Gastrocnemius medialis (tissue), 4 donors: ENCODE data around the gene ASIC2. TPM values are rescaled to one million over a fixed set of nuclear protein-coding genes. Genes with fewer than 3 reads are reported as not detected.

ENCODE experiments used
- ATAC-seq, 2 donors: fragments of 150-250 bp; one replicate each; pipeline ENCODE4 v1.9.1; 2016
- DNase-seq, 2 donors: peaks; one replicate each; pipeline ENCODE4 v3.0.0-alpha.2; 2019
- H3K27ac ChIP-seq, 4 donors: fragments of 200-600 bp; sonication (generic); 1 replicate in 1 of 4; 2 replicates in 3 of 4; pipeline ENCODE4 v1.5.1; 2016 to 2018; ENCODE audit warnings: mild to moderate bottlenecking in 2 of 4, moderate library complexity in 1 of 4
- H3K27me3 ChIP-seq, 3 donors: fragments of 200-600 bp; sonication (generic) in 2 of 3; 1 replicate in 1 of 3; 2 replicates in 2 of 3; pipeline versions ENCODE4 v1.5.1 to v1.6.0; 2016 to 2019; ENCODE audit warnings: mild to moderate bottlenecking in 1 of 3, moderate library complexity in 1 of 3
- H3K36me3 ChIP-seq, 2 donors: fragments of 200-600 bp; sonication (generic) in 1 of 2; one replicate each; pipeline ENCODE4 v1.5.1; 2017 to 2018
- H3K4me1 ChIP-seq, 2 donors: fragments of 200-600 bp; sonication (generic) in 1 of 2; one replicate each; pipeline ENCODE4 v1.5.1; 2016 to 2017; ENCODE audit warnings: mild to moderate bottlenecking in 2 of 2
- H3K4me3 ChIP-seq, 4 donors: fragments of 200-600 bp; sonication (generic) in 3 of 4; 1 replicate in 1 of 4; 2 replicates in 3 of 4; pipeline ENCODE4 v1.5.1; 2016 to 2019; ENCODE audit warnings: mild to moderate bottlenecking in 2 of 4
- H3K9me3 ChIP-seq, 3 donors: fragments of 200-600 bp; sonication (generic) in 2 of 3; 1 replicate in 1 of 3; 2 replicates in 2 of 3; pipeline ENCODE4 v1.5.1; 2016 to 2019
- POLR2A ChIP-seq, 2 donors: fragments of 450-650 bp; IDR thresholded peaks; one replicate each; pipeline ENCODE4 v1.6.1; 2017; ENCODE audit warnings: antibody characterized with exemption in 2 of 2, mild to moderate bottlenecking in 2 of 2, moderate library complexity in 2 of 2
- in situ Hi-C, 4 donors: fragments of 200-750 bp; cut with MboI; loops; one replicate each; pipeline versions ENCODE4 v1.15.0 to v1.8.0; 2017; ENCODE audit warnings: low sequenced_read_pairs in 4 of 4
- intact Hi-C: fragments of 100-400 bp; cut with DNase I; formaldehyde crosslinking; loops from one replicate; pipeline ENCODE4 v1.15.1; 2023; ENCODE audit warnings: low total_unique reads
- total RNA-seq, 4 donors: library from RNA; depleted of rRNA; stranded (reverse); fragments of >200 nt; gene quantifications; one replicate each; pipeline versions ENCODE4 v1.1.0 to v1.2.3, GENCODE V29; 2016
- TF ChIP-seq, protein P1 (sequence below), 5 experiments: fragments of 450-650 bp in 3 of 5; fragments of 200-600 bp in 2 of 5; sonication (generic) in 2 of 5; IDR thresholded peaks in 4 of 5; conservative IDR thresholded peaks in 1 of 5; 1 replicate in 4 of 5; 2 replicates in 1 of 5; pipeline ENCODE4 v1.5.1; 2016 to 2019; ENCODE audit warnings: antibody characterized with exemption in 5 of 5, mild to moderate bottlenecking in 3 of 5, moderate library complexity in 3 of 5

ASIC2 gene
- total RNA-seq, 4 donors from 2014 or later, result not detected

DNA sequence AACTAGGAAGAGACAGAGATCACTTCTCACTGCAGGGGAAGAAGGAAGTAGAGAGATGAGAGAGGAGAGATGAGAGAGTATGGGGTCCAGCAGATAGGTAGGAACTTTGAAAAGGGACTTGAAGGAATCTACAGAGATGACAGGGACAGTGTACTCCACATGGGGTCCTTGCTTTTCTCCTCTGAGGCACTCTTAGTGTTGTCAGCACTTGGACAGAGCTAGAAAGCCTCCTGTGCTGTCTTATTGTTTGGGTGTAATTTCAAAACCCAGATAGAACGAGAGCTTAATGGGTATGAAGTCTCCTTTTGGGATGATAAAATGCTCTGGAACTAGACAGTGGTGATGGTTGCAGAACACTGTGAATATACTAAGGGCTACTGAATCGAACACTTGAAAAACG lies 65.2 kb downstream of the ASIC2 start:
- H3K36me3 ChIP-seq, result no peaks in the 10 kb centered on the region
- TF ChIP-seq, protein P1, sequence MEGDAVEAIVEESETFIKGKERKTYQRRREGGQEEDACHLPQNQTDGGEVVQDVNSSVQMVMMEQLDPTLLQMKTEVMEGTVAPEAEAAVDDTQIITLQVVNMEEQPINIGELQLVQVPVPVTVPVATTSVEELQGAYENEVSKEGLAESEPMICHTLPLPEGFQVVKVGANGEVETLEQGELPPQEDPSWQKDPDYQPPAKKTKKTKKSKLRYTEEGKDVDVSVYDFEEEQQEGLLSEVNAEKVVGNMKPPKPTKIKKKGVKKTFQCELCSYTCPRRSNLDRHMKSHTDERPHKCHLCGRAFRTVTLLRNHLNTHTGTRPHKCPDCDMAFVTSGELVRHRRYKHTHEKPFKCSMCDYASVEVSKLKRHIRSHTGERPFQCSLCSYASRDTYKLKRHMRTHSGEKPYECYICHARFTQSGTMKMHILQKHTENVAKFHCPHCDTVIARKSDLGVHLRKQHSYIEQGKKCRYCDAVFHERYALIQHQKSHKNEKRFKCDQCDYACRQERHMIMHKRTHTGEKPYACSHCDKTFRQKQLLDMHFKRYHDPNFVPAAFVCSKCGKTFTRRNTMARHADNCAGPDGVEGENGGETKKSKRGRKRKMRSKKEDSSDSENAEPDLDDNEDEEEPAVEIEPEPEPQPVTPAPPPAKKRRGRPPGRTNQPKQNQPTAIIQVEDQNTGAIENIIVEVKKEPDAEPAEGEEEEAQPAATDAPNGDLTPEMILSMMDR (IDR thresholded peaks at IDR 0.05 in 4 of 5, conservative IDR thresholded peaks at IDR 0.05 in 1 of 5), result no peak
- no peak for TF ChIP-seq POLR2A (IDR thresholded peaks at IDR 0.05)
- DNase-seq, result no peak
- no peak overlapping the region for H3K4me3 ChIP-seq
- no peaks in the 10 kb centered on the region for H3K9me3 ChIP-seq
- in situ Hi-C loops (no loop called here), intact Hi-C loops (no loop called here)
- H3K27ac ChIP-seq, result no peak overlapping the region
- peaks cover 0 to 6% (median 0%) of the 10 kb centered on the region in 3 donors for H3K27me3 ChIP-seq
- no peaks in the 10 kb centered on the region for H3K4me1 ChIP-seq
- no peak for ATAC-seq

DNA sequence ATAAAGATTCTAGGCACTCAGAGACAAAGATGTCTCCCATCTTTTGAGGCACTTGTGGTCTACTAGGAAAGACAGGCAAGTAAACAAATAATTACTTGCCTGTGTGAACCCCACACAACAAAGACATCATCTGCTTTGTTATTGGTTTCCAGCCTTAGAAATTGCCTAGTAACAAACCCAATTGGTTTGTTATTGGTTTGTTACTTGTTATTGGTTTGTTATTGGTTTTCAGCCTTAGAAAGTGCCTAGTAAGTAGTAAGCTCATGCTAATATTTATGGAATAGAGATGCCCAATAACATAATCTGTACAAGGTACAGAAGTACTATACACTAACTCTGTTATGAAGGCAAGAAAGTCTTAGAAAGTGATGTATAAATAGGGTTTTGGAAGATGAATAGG lies 67.1 kb downstream of the ASIC2 start:
- ATAC-seq, result no peak
- H3K9me3 ChIP-seq, result no peaks in the 10 kb centered on the region
- peaks cover 0 to 6% (median 0%) of the 10 kb centered on the region in 3 donors for H3K27me3 ChIP-seq
- TF ChIP-seq, protein P1 (IDR thresholded peaks at IDR 0.05 in 4 of 5, conservative IDR thresholded peaks at IDR 0.05 in 1 of 5), result no peak
- no peaks in the 10 kb centered on the region for H3K36me3 ChIP-seq
- no peak overlapping the region for H3K27ac ChIP-seq
- H3K4me1 ChIP-seq, result no peaks in the 10 kb centered on the region
- DNase-seq, result no peak
- intact Hi-C loops (no loop called here), in situ Hi-C loops (no loop called here)
- H3K4me3 ChIP-seq, result no peak overlapping the region

DNA sequence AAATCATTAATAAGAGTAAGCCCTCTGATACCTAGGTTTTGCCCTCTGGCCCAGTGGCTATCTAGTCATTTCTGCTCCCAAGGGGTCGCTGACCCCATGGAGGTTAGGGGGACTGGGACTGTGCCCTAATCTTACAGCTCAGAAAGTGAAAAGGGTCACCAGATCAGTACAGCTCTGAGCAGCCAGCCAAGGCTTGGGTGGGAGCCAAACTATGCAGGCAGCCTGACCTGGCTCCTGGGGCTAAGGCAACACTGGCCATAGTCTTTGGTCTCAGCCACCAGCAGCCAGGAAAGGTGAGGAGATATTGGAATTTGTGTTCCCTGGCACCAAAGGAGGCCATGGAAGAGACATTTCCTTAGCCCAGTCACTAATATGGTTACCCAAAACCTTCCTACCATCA lies 67.6 kb downstream of the ASIC2 start:
- Histone ChIP-seq H3K4me3 (no peak overlapping the region), H3K4me1 (no peaks in the 10 kb centered on the region), H3K36me3 (no peaks in the 10 kb centered on the region), H3K9me3 (no peaks in the 10 kb centered on the region), H3K27me3 (peaks cover 0 to 6% (median 0%) of the 10 kb centered on the region in 3 donors), H3K27ac (no peak overlapping the region)
- TF ChIP-seq, protein P1 (IDR thresholded peaks at IDR 0.05 in 4 of 5, conservative IDR thresholded peaks at IDR 0.05 in 1 of 5), result no peak
- no peak for TF ChIP-seq POLR2A (IDR thresholded peaks at IDR 0.05)
- no peak for DNase-seq
- ATAC-seq, result no peak
- in situ Hi-C loops (no loop called here), intact Hi-C loops (no loop called here)

DNA sequence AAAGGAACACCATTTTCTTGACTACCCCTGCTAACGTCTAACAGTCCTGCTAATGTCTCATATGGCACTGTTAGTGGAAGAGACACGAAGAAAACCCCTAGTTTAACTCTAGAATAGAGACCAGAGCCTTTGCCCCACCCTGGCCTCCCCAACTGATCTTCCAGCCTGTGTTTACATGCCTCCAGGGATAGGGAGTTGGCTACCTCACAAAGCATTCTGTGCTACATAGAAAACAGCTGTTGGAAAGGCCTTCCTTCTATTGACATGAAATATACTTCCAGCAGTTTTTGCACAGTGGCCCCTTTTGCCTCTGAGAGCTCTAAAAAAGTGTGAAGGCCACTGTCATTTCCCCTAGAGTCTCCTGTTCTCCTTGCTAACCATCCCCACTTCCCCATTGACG lies 73.1 kb downstream of the ASIC2 start:
- ATAC-seq (no peak), DNase-seq (no peak)
- Histone ChIP-seq H3K27ac (no peak overlapping the region), H3K36me3 (no peaks in the 10 kb centered on the region), H3K27me3 (peaks cover 0 to 4% (median 0%) of the 10 kb centered on the region in 3 donors), H3K4me3 (no peak overlapping the region), H3K9me3 (no peaks in the 10 kb centered on the region), H3K4me1 (no peaks in the 10 kb centered on the region)
- intact Hi-C loops, result no loop called here
- TF ChIP-seq, protein P1 (IDR thresholded peaks at IDR 0.05 in 4 of 5, conservative IDR thresholded peaks at IDR 0.05 in 1 of 5), result no peak
- TF ChIP-seq POLR2A (IDR thresholded peaks at IDR 0.05), result no peak
- in situ Hi-C loops, result no loop called here
